HG02571 (cell line): ENCODE data around the gene MAEL.
A peak's percentile ranks its signal among the peaks of the same experiment; 100 is the strongest.

ENCODE experiments used
- ATAC-seq: cut with Tn5 transposase; IDR thresholded peaks from one replicate; pipeline ENCODE4 v1.9.1; 2021; ENCODE audit warnings: mild to moderate bottlenecking, moderate library complexity; ENCODE audit not compliant: unreplicated experiment

MAEL gene

DNA sequence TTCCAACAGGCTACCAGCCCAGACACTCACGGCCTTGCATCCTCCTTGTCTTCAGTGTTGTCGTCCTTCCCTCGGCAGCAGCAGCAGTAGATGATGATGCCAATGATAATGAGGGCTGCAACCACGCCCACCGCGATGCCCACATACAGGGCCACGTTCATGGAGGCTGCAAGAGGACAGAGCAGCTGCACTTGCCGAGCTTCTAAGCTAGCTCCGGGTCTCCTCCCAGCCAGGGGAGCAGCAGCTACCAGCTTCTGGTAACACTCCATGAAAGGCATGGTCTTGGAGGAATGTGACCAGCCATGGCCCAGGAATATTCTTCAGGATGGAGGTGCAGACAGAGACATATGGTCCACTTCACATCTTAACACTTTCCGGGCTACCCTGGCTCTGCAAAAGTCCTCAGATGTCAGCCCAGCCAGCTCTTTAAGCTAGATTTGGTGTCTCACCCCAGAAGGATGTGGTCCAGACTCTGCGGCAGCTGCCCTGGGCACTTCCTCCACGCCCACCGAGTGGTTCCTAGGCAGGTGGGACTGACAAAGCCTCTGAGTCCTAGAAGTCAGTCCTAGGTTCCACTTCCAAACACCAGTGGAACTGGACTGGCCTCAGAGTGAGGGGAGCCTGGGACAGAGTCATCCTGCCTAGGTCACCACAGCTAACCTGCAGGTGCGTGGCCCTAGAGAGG is 66.0 kb downstream of the MAEL start:
- no peak for ATAC-seq

DNA sequence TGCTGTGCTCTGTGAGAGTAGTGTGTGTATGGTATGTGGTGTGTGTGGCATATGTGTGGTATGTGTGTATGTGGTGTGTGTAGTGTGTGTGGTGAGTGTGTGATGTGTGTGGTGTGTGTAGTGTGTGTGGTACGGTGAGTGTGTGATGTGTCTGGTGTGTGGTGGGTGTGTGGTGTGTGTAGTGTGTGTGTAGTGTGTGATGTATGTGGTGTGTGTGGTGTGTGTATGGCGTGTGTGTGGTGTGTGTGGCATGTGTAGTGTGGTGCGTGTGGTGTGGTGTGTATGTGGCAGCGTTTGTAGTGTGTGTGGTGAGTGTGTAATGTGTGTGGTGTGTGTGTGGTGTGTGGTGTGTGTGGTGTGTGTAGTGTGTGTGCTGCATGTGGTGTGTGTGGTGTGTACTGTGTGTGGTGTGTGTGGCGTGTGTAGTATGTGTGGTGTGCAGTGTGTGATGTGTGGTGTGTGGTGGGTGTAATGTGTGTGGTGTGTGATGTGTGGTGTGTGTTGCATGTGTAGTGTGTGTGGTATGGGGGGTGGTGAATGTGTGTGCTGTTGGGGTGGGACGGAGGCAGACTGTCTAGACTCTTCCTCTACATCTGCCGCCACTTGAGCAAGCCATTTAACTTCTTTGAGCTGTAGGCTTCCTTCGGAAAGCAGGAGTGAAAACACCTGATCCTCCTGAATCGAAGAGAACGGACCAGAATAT is 67.6 kb downstream of the MAEL start:
- ATAC-seq, result no peak

- ATAC-seq, result no peak
Measured at GRCh38 chr1:167057241-167057688, 68.2 kb downstream of the MAEL start.

DNA sequence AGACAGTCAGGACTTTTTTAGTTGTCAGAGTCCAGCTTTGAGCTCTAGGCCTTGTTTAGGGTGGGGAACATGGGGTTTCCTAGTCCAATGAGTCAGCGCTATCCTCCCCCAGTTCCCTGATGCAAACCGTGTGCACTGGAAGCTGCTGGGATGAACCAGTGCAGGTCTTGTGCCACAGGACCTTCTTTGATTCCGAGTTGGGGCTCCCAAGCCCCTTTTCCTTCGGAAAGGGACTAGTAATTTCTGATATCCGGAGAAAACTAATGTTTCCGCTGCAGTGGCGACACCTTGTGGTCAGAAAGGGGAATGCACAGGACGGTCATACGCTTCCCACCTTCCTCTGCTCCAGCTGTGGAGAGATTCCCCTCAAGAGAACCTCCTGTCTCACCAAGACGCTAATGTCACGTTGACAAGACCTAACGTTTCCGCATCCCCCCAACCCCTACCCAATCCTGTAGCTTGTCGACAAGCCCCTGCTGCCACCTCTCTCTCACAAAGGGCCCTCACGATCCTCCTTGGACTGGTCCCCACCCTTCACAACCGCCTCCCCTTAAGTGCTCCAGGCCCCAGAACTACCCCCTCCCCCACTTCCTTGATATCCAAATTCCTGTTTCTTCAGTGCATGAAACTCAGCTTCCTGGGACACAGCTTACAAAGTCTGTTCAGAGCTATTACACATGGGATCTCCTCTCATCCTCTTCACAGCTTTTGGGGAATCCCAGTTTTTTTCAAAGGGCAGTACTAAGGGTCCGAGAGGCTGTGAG is 70.1 kb downstream of the MAEL start:
- no peak for ATAC-seq

GRCh38 chr1:167059809-167060107 is 70.7 kb downstream of the MAEL start:
- no peak for ATAC-seq

DNA sequence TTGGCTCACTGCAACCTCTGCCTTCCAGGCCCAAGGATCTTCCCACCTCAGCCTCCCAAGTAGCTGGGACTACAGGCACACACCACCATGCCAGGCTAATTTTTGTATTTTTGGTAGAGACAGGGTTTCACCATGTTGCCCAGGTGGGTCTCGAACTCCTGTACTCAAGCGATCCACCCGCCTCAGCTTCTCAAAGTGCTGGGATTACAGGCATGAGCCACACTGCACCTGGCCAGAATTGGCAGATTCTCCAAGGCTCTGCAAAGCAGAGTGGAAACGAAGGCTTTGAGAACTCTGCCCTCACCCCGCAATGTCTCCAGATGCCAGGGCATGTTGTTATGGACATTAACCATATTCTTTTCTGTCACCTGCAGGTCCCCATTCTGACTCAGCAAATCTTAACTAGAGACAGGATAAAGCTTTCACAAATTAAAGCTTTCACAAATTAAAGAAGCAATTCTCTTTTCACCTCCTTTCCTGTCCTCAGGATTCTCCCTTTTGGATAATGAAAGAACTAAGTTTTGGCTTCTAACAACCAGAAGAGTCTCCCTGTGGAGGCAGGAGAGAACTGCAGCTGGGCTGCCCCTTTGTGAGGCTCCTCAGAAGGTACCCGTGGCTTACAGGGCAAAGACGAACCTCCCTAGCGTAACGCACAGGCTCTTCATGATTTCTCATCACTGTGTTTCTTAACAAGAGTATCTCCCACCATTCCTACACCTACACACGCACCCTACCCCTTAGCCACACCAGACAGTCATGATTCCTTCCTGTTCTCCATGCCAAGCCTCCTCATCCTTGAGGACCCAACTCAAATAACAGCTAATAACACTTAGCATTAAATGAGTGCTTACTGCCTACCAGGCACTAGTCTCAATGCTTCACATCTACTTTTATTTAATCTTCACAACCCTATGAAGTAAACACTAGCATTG is 71.3 kb downstream of the MAEL start:
- no peak for ATAC-seq

GRCh38 chr1:167061073-167061464 is 72.0 kb downstream of the MAEL start:
- ATAC-seq, result no peak

- no peak for ATAC-seq
Measured at GRCh38 chr1:167064621-167065020, 75.5 kb downstream of the MAEL start.

GRCh38 chr1:167065471-167065870 is 76.4 kb downstream of the MAEL start:
- no peak for ATAC-seq

GRCh38 chr1:167066333-167067122 is 77.4 kb downstream of the MAEL start:
- ATAC-seq, result peak; percentile 78

- no peak for ATAC-seq
Measured at GRCh38 chr1:167067904-167068303, 78.8 kb downstream of the MAEL start.

DNA sequence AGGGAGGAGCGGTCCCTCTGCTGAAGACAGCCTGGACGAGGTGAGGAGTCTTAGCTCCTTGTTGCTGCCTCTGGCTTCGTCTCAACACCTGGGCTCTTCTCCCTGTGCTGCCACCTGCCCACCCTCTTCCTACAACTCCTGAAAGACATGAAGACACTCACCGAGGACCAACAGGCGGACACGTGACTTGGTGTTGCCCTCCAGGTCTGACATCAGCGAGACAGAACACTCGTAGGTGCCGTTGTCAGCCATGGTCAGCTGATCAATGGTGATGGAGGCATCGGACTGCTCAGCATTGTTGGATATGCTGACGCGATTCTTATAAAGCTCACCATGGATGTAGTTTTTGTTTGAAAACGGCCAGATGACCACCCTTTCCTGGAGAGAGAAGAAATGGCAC is 79.7 kb downstream of the MAEL start:
- no peak for ATAC-seq

DNA sequence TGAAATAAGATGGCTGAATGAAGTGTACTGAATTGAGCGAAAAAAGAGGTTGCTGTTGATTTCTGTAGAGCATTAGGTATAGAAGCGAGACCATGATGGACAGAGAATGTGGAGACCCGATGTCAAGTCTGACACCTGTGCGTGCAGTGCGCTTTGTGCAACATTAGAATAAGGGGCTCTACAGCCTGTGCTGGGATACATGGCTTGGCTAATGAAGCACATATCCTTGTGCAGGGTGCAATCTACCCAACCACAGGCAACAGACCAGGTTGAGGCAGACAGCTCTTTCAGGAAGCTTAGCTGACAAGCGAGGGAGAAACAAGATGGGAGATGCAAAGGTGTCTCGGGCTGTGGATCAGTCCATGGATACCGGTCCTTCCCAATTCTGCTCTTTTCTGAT is 82.2 kb downstream of the MAEL start:
- ATAC-seq, result no peak
